ENCODE results near the gene MYOZ3.

The MYOZ3 gene

GRCh38 chr5:150644058-150644457 lies 17.0 kb upstream of the MYOZ3 start:
- no peak for TF ChIP-seq GATA2 (IDR thresholded peaks at IDR 0.05; ENCODE audit: low read depth, low read length)
- no peak for TF ChIP-seq GATA3 (IDR thresholded peaks at IDR 0.05; ENCODE audit: low read depth, low read length)

- TF ChIP-seq GATA2 (IDR thresholded peaks at IDR 0.05; ENCODE audit: low read depth, low read length) (no peak), GATA3 (IDR thresholded peaks at IDR 0.05; ENCODE audit: low read depth, low read length) (no peak)
Observed at GRCh38 chr5:150644514-150644913, 16.5 kb upstream of the MYOZ3 start.

- TF ChIP-seq GATA2 (IDR thresholded peaks at IDR 0.05; ENCODE audit: low read depth, low read length) (no peak), GATA3 (IDR thresholded peaks at IDR 0.05; ENCODE audit: low read depth, low read length) (no peak)
Observed at GRCh38 chr5:150645070-150645700, 15.9 kb upstream of the MYOZ3 start.

- no peak for TF ChIP-seq GATA2 (IDR thresholded peaks at IDR 0.05; ENCODE audit: low read depth, low read length)
- TF ChIP-seq GATA3 (IDR thresholded peaks at IDR 0.05; ENCODE audit: low read depth, low read length): no peak
Observed at GRCh38 chr5:150647275-150648251, 13.5 kb upstream of the MYOZ3 start.

- TF ChIP-seq GATA3 (IDR thresholded peaks at IDR 0.05; ENCODE audit: low read depth, low read length): no peak
- TF ChIP-seq GATA2 (IDR thresholded peaks at IDR 0.05; ENCODE audit: low read depth, low read length): no peak
Observed at GRCh38 chr5:150648294-150649107, 12.6 kb upstream of the MYOZ3 start.

- TF ChIP-seq GATA3 (IDR thresholded peaks at IDR 0.05; ENCODE audit: low read depth, low read length) (no peak), GATA2 (IDR thresholded peaks at IDR 0.05; ENCODE audit: low read depth, low read length) (no peak)
Observed at GRCh38 chr5:150649108-150650020, 11.7 kb upstream of the MYOZ3 start.

- TF ChIP-seq GATA2 (IDR thresholded peaks at IDR 0.05; ENCODE audit: low read depth, low read length) (no peak), GATA3 (IDR thresholded peaks at IDR 0.05; ENCODE audit: low read depth, low read length) (no peak)
Observed at GRCh38 chr5:150650021-150651006, 10.7 kb upstream of the MYOZ3 start.

- no peak for TF ChIP-seq GATA2 (IDR thresholded peaks at IDR 0.05; ENCODE audit: low read depth, low read length)
- no peak for TF ChIP-seq GATA3 (IDR thresholded peaks at IDR 0.05; ENCODE audit: low read depth, low read length)
Observed at GRCh38 chr5:150651382-150651781, 9.7 kb upstream of the MYOZ3 start.

GRCh38 chr5:150651924-150652671 lies 9.0 kb upstream of the MYOZ3 start:
- TF ChIP-seq GATA3 (IDR thresholded peaks at IDR 0.05; ENCODE audit: low read depth, low read length) (no peak), GATA2 (IDR thresholded peaks at IDR 0.05; ENCODE audit: low read depth, low read length) (no peak)

- TF ChIP-seq GATA2 (IDR thresholded peaks at IDR 0.05; ENCODE audit: low read depth, low read length) (no peak), GATA3 (IDR thresholded peaks at IDR 0.05; ENCODE audit: low read depth, low read length) (no peak)
Observed at GRCh38 chr5:150653145-150653761, 7.8 kb upstream of the MYOZ3 start.

All from SH-SY5Y (cell line).